NCI-H2107 (cell line): ENCODE data around the gene NAT9.

Experiments used
- DNase-seq: peaks from one replicate; lab custom pipeline; 2025; lab: John Stamatoyannopoulos, UW

NAT9 gene

DNA sequence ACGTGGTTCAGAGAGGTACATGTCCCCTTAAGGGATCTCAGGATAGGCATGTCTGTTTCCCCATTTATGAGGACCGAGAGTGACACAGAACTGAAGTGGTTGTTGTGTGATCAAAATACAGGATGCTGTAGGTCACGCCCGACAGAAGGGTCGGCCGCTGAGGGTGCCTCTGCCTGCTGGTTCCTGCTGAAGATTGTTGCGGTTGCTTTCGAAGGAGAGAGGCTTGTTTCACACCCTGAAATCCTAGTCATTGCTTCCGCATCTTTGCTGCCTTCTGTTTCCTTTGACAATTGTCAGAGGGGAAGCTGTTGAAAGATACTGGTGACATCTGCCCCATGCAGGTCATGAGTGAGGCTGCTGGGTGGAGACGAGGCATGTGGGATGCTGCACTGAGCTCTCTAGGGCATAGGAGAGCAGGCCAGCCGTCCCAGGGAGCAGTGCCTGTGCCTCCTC, 3.8 kb upstream of the NAT9 start:
- no peak for DNase-seq

DNA sequence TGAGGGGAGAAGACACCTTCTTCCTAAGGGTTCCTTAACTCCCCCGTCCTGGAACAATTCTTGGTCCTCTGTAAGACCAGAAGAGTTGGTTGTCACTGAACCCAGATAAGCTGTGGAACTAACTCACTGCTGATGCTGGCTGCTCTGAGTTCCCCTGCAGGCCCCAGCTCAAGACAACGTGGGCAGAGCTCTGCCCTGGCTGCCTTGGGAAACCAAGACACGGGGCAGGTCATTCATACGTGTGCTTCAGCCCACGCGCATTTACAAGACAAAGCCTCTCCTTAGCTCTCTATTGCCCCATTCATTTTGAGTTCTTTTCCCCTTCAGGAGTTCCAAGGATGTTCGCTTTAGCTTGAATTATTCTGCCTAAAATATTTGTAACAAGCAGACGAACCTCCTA, 3.4 kb upstream of the NAT9 start:
- DNase-seq: no peak

DNA sequence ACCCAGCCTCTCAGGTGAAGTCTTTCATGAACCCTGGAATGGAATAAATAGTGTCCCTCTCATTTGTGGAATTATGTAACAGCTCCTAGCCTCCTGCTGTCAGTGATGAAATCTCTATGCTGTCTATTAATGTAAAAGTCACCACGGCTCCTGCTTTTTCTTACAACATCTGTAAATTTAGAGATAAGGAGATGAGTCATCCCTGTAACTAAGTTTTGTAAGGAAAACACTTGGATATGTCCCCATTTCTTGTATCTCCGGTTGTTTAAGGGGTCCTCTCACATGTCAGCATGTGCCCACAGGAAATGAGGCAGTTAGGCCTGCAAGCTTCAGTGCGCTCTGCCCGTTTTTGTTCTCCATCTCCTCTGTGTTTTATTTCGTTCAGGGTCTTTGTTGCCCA, 2.8 kb upstream of the NAT9 start:
- DNase-seq: no peak

DNA sequence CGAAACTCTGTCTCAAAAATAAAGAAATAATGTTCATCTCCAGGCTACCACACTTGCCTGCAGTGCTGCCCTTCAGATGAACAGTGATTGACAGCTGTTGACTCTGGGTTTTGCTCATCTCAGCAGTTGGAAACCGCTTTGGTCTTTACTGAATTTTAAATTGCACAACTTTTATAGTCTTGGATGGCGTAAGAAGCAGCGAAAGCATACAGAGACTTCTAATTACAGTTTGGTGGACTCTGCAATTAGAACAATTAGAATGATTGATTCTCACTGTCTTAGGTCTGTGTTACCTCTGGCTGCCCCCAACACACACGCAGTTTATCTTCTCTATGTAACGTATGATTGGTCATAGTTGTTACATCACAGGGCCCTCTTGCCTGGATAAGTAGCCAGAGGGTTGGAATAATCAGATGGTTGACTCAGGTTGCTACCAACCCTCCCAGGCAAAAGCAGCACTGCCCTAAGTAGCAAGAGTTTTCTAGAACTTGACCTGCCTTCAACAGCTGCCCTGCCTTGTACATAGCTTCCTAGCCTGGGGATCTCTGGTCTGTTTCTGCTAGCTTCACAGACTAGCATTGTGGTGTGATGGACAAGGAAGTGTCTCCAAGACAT, 1.9 kb upstream of the NAT9 start:
- no peak for DNase-seq

DNA sequence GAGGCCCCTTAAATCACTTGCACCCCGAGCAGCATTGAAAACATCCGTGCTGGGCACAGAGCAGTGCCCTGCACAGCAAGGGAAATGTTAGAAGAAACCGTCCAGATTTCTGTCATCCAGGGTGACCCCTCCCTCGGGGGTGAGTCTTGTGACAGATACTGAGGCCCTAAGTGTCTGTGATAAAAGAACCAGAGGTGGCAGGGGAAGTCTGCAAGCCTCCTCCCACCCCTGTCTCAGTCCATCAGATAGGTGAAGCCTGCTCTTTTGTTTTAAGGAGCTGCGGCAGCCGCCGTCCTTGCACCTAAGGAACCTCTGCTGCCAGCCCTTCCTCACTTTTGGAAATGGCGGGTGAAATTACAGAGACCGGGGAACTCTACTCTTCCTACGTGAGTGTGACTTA, 845 bp upstream of the NAT9 start:
- DNase-seq: no peak

DNA sequence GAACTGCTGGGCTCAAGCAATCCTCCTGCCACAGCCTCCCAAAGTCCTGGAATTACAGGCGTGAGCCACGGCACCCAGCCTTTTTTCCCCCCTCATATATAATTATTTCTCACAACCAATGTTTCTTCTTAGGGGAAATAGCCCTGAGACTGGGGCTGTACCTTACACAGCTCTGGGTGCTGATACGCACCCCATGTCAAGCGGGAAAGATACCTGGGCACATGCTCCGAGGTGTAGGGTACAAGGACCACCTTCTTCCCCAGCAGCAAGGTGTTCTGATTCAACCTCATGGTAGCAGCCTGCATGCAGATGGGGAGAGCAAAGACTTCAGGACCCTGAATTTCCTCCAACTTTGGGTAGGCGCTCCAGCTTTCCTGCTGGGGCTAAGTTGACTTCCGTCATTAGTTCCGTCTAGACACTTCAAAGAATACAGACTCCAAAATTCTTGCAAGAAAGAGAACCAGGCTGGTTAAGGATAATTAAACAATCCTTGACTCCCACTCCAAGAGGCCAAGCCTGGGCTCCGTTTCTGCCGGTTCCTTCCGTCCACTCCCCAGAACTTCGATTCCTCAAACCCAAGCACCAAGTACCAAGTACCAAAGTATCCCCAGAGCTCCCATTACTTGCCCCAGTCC, 619 bp downstream of the NAT9 start:
- DNase-seq: no peak

DNA sequence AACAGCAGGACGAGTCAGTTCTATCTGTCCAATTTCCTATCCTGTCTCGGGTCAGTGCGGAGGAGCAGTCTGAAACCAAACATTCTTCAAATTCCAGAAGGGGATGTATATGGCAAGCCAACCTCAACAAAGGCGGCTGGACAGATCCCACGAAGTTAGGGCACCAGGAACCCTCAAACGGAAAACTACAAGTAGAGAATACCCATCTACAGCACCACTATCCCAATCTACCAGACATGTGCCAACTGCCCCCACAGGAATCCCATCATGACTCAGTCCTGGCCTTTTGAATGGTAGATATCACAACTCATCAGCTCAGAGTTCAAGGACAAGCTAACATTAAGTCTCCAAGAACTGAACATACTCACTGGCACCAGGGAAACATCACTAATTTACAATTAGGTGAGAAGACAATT, 2.3 kb downstream of the NAT9 start:
- DNase-seq: no peak

DNA sequence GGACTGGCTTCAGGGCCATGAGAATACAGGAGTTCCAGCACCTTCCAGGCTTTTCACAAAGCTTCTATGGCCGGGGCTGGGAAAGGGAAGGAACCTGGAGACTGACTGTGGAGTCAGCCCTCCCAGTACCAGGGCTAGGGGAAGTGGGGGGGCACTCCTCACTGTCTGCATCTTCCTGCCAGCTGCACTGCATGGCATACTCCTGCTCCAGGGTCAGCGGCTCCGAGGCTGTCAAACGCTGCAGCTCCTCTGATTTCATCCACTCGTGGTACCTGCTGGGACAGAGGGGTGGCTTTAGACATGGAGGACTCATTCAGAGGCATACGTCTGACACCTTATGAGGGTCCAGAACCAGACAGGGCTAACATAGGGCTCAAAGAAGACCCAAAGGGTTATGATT, 2.7 kb downstream of the NAT9 start:
- DNase-seq: no peak

DNA sequence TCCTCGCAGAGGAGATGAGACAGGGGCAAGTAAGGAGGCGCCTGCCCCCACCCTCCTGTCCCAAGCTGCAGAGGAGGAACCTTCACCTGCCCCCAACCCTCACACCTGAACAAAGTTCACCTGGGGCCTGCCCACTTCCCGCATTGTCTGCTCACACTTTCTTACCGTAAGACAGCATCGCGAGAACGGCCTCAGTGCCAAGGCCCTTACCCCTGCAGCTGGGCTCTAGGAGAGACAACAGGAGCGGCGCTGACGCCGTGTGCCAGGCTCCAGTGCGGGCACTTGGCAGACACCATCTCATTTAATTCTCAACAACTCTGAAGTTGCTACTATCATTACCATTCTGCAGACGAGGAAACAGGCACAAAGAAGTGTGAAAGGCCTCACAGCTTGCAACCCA, 4.1 kb downstream of the NAT9 start:
- DNase-seq: no peak

DNA sequence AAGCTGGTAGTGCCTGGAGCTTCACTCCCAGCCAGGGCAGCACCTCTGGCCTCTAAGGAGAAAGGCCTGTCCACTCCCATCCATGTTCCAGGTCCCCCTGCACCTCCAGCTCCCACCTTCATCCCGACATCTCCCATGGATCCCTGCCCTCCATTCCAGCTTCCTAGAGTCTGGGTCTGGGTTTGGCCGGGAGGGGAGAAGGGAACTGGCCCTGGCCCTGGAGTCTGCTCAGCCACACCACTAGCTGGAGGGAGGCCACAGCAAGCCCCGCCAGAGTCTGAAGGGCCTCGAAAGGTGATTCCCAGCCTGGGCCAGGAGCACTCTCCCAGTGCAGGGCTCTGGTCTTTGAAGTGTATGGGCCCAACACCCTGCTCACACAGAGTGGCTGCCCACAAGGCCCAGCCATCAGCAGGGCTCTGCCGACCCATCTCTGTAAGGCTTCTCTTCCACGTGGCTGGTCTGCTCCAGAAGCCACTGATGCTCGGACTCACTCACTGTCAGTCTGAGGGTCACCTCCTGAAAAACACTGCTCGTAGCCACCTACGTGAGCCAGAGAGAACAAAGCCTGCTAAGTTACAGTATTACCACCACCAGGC, 4.7 kb downstream of the NAT9 start:
- no peak for DNase-seq

DNA sequence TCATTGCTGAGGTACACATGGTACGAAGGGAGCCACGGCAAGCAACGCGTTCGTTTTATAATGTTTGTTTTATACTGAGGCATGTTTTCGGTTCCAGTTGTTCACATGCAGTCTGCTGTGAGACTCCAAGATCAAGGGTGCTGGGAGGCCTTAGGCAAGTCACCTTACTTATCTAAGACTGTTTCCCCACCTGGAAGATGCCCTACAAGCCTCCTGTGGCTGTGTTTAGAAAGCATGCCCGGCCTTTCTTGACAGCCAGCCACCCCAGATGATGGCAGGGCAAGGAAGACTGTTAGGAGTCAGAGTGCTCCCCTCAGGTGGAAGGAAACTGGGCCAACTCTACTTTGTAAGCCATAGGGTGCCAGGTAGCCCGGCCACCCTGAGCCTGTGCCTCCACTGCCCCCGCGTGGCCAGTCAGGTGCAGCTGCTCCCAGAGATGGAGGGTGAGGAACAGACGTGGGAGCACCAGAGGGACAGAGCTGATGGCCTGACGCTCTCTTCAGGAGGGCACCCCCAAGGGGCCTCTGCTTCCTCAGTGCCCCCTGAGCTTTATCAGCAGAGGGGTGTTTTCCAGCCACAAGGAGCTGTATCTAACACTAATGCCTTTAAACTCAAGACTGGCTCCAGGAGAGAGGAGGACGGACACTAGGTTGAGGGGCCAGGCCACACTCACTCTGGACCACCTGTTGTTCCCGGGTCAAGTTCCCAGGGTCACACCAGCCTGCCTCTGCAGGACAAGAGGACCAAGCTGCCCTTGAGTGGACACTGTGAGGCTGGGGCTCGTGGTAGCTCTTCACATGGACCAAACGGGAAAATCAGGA, 5.4 kb downstream of the NAT9 start:
- no peak for DNase-seq

DNA sequence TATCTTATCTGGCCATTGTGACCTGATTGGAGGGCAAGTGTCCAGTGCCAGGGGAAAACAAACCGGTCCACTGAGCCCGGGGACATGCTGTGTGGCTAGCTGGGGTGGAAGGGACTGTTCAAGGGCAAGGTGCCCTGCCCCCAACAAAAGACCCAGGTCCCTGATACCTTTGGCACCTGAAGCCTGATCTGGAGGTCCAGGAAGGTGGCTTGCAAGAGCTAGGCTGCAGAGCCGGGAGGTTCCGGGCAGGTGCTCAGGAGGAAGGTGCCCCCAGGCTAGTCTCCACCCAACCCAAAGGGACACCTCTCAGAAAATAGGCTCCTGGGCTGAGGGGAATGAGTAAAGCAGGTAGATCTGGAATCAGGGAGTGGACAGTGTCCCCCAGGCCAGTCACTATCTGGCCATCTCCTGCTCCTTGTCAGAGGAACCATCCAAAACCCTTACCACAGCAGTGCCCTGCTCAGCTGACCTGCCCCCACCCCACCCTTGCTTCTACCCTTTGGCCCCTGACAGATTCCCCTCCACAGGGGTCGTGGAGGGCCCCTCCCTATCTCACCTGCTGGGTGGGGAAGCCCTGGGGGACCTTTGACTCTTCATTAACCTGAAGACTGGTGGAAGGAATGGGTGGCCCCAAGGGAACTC, 6.2 kb downstream of the NAT9 start:
- DNase-seq: no peak

DNA sequence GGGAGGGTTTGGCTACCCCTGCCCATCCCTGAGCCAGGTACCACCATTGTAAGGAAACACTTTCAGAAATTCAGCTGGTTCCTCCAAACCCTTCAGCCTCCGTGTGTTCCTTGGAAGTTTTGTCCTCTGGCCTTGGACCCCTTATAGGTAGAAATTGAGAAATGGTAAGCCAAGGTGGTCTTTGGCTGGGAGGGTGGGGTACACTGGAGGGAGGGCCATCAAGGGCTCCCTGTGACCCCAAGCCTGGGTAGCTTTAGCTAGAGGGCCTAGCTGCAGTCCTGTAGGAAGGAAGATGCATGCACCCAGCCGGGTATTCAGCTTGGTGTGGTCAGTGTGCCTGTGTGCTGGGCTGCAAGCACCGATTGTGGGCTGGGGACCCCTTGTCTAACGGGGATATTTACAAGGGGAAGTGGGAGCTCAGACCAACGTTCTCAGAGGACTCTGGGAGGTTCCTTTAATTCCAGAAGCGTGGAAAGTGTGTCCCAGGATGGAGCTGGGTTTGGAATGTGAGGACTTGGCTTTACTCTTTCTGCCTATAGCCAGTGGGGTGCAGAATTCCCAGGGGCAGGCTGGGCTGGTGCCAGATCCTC, 6.8 kb downstream of the NAT9 start:
- DNase-seq: no peak

DNA sequence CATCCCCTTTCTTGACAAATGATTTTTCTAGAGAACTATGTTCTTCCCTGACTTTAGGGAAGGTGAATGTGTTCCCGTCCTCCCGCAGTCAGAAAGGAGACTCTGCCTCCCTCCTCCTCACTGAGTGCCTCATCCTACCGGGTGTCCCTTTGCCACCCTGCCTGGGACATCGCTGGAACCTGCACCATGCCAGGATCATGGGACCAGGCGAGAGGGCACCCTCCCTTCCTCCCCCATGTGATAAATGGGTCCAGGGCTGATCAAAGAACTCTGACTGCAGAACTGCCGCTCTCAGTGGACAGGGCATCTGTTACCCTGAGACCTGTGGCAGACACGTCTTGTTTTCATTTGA, 7.4 kb downstream of the NAT9 start:
- DNase-seq: no peak

DNA sequence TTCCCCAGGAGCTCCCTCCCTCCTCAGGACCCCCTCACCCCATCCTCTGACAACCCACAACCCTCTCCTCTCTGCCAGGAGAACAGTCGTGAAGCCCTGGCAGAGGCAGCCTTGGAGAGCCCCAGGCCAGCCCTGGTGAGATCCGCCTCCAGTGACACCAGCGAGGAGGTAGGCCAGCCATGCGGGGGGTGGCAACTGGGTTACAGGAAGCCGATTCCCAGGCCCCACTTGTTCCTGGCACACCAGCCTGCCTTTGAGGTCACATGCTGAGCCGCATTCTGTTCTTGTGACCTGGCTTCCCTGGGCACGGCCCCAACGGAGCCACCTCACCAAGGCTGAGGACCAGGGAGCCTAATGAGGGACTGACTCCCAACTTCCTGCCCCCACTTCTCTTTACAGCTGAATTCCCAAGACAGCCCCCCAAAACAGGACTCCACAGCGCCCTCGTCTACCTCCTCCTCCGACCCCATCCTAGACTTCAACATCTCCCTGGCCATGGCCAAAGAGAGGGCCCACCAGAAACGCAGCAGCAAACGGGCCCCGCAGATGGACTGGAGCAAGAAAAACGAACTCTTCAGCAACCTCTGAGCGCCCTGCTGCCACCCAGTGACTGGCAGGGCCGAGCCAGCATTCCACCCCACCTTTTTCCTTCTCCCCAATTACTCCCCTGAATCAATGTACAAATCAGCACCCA, 7.9 kb downstream of the NAT9 start:
- DNase-seq: no peak

DNA sequence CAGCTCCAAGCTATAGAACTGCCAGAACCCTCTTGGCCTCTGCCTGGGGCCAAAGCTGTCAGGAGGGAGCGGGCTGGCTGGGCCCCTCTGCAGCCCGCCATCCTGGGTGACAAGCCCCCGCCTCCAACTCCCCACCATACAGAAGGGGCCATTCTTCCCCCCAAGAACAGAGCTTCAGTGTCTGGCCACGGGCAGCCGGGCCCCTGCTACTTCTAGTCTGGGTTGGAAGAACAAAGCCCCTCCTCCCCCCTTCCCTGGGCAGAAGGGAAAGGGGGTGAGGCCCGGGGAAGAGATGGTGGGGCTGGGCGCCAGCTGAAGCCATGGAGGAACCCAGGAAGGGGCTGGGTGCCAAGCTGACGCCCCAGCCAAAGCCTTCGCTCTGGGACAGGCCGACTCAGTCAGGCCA, 9.0 kb downstream of the NAT9 start:
- no peak for DNase-seq

DNA sequence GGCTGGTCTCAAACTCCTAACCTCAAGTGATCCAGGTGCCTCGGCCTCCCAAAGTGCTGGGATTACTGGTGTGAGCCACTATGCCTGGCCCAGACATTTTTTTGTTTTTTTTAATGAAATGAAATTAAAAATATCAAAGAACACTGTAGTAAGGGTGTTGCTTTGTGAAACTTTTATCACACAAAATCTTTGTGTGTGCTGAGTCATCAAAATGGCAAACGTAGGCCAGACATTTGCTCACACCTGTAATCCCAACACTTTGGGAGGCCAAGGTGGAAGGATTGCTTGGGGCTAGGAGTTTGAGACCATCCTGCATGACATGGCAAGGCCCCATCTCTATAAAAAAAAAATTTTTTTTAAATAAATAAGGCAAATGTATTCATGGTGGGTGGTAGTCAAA, 9.7 kb downstream of the NAT9 start:
- no peak for DNase-seq

DNA sequence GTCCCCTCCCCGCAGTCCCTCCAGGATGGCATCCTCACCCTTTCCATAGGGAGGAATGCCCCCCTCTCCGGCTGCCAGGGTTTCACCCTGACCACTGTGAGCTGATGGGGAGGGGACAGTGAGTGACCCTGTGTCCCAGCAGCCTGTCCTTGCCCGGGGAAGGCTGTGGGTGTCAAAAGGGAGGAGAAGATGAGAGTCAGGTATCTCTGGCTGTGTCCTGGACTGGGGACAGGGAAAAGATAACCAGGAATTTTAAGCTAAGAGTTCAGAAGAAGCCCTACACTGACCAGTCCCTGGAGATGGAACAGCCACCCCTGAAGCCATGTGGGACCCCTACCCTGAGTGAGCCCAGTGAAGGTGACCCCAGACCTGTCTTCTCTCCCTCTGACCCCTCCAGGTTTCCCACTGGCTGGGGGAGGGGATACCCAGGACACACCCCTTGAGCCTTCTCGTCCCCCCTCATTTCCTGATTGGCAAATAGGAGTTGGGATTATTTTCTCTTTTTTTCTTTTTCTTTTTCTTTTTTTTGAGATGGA, 11.3 kb downstream of the NAT9 start:
- DNase-seq: no peak

DNA sequence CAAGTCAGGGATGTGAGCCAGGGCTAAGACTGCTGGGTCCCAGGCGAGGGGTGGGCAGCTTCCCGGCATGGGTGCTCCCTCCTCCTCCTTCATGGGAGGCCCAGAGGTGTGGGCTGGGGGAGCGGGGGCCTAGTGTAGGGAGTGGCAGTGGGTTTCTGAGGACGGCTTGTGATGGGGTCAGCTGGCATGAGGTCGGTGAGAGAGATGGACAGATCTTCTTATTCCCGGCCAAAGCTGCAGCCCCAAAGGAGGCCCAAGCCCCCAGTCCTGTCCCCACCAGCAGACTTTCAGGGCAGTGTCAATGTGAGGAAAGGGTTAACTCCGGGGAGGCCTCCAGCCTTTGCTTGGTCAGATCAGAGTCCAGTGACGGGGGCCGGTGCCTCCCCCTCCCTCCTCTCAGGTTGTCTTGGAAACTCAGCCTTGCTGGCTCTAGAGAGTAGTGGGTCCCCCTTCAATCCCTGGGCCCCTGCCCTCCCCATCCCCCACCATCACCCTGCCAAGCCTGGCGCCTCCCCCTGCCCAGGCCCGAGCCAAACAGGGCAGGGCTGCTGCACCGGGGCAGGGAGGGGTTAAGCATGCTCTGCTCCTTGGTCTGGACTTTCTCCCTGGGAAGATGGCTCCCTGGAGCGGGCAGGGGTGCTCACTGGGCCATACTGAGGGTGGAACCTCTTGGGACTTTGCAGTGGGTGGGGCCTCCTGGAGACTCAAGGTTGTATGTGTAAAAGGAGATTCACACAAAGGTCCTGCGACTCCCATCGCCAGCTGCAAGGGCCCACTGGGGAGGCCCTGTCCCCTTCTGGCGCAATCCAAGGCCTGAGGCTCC, 12.4 kb downstream of the NAT9 start:
- DNase-seq: no peak

DNA sequence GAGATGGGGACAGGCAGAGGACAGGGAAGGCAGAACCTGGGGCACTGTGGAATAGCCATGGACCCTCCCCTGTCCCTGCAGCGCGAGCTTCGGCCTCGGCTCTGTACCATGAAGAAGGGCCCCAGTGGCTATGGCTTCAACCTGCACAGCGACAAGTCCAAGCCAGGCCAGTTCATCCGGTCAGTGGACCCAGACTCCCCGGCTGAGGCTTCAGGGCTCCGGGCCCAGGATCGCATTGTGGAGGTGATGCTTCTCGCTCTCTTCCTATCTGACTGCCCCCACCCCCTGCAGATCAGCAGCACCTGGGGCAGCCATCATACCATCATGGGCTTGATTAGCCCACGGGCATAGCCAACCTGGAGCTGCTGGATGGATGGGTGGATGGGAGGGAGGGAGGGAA, 14.2 kb downstream of the NAT9 start:
- no peak for DNase-seq
